Measurements from ENCODE around the gene UBE2L3. TPM values are rescaled to one million over a fixed set of nuclear protein-coding genes. Genes with fewer than 3 reads are reported as not detected.

Gene UBE2L3
- total and polyA plus RNA-seq, 8 donors, result 23.1 to 94.2 (median 50.7) TPM

- Histone ChIP-seq H3K27me3 (no peaks in the 10 kb centered on the region), H3K9me3 (no peaks in the 10 kb centered on the region), H3K36me3 (peaks cover 26 to 41% (median 37%) of the 10 kb centered on the region in 4 donors), H3K4me3 (no peak overlapping the region), H3K27ac (no peak overlapping the region), H3K4me1 (peaks cover 42 to 85% (median 67%) of the 10 kb centered on the region in 4 donors)
- TF ChIP-seq EP300 (IDR thresholded peaks at IDR 0.05) (no peak), CTCF (IDR thresholded peaks at IDR 0.05) (no peak), POLR2AphosphoS5 (IDR thresholded peaks at IDR 0.05) (no peak), POLR2A (IDR thresholded peaks at IDR 0.05) (no peak)
- 65 to 84% (median 80%) methylated on average over 8 to 9 of the region's 9 CpGs for WGBS, 5 donors
- intact Hi-C loops (cut with DNase I; ENCODE audit: low total_unique reads), result no loop called here
- no peak for DNase-seq
Measured at GRCh38 chr22:21590809-21591641, 23.5 kb downstream of the UBE2L3 start.

GRCh38 chr22:21591695-21592094 lies 24.2 kb downstream of the UBE2L3 start:
- 55 to 68% (median 64%) methylated on average over 9 of the region's 9 CpGs for WGBS, 5 donors
- no peaks in the 10 kb centered on the region for H3K9me3 ChIP-seq
- intact Hi-C loops (cut with DNase I; ENCODE audit: low total_unique reads), result no loop called here
- H3K27me3 ChIP-seq, result no peaks in the 10 kb centered on the region
- H3K36me3 ChIP-seq, result peaks cover 26 to 48% (median 44%) of the 10 kb centered on the region in 4 donors
- no peak for TF ChIP-seq POLR2A (IDR thresholded peaks at IDR 0.05)
- no peak for TF ChIP-seq POLR2AphosphoS5 (IDR thresholded peaks at IDR 0.05)
- peaks cover 42 to 81% (median 64%) of the 10 kb centered on the region in 4 donors for H3K4me1 ChIP-seq
- H3K4me3 ChIP-seq, result no peak overlapping the region
- no peak for DNase-seq
- H3K27ac ChIP-seq, result no peak overlapping the region

- no peaks in the 10 kb centered on the region for H3K27me3 ChIP-seq
Measured at GRCh38 chr22:21592422-21592821, 24.9 kb downstream of the UBE2L3 start.

GRCh38 chr22:21593406-21594232 lies 26.1 kb downstream of the UBE2L3 start:
- peaks cover 29 to 51% (median 50%) of the 10 kb centered on the region in 4 donors for H3K36me3 ChIP-seq
- intact Hi-C loops (cut with DNase I; ENCODE audit: low total_unique reads), result no loop called here
- TF ChIP-seq EP300 (IDR thresholded peaks at IDR 0.05) (no peak), POLR2AphosphoS5 (IDR thresholded peaks at IDR 0.05) (no peak), CTCF (IDR thresholded peaks at IDR 0.05) (peak in 3 of 7 experiments; percentile 22 to 46 (median 25))
- DNase-seq, result peak in 1 of 2 donors; percentile 38
- H3K4me3 ChIP-seq, result no peak overlapping the region
- H3K27me3 ChIP-seq, result no peaks in the 10 kb centered on the region
- no peaks in the 10 kb centered on the region for H3K9me3 ChIP-seq
- no peak overlapping the region for H3K27ac ChIP-seq
- peaks cover 34 to 63% (median 48%) of the 10 kb centered on the region in 4 donors for H3K4me1 ChIP-seq
- 59 to 66% (median 64%) methylated on average over 11 of the region's 11 CpGs for WGBS, 5 donors

More at GRCh38 chr22:21592422-21592821, 24.9 kb downstream of the UBE2L3 start:
- no peak for TF ChIP-seq POLR2A (IDR thresholded peaks at IDR 0.05)
- TF ChIP-seq CTCF (IDR thresholded peaks at IDR 0.05), result no peak
- H3K27ac ChIP-seq, result no peak overlapping the region
- WGBS, 5 donors, result 78 to 94% (median 89%) methylated on average over 3 of the region's 3 CpGs
- intact Hi-C loops (cut with DNase I; ENCODE audit: low total_unique reads), result no loop called here
- H3K4me1 ChIP-seq, result peaks cover 42 to 74% (median 59%) of the 10 kb centered on the region in 4 donors
- no peak for DNase-seq
- H3K36me3 ChIP-seq, result peaks cover 29 to 55% (median 51%) of the 10 kb centered on the region in 4 donors
- H3K9me3 ChIP-seq, result no peaks in the 10 kb centered on the region
- no peak overlapping the region for H3K4me3 ChIP-seq

Data from stomach (tissue), 9 donors.